ENCODE measurements around the gene VPS37B.
A peak's percentile ranks its signal among the peaks of the same experiment; 100 is the strongest.

VPS37B gene

GRCh38 chr12:122838841-122839240, 57.1 kb downstream of the VPS37B start:
- DNase-seq (ENCODE audit: extremely low spot score), result no peak
- CTCF ChIA-PET, result no interaction called here
- no peak for TF ChIP-seq CTCF (IDR thresholded peaks at IDR 0.05; ENCODE audit: control extremely low read depth, extremely low read depth, low read depth, missing control alignments)
- POLR2A ChIA-PET, result no interaction called here

- POLR2A ChIA-PET, result no interaction called here
- TF ChIP-seq CTCF (IDR thresholded peaks at IDR 0.05; ENCODE audit: control extremely low read depth, extremely low read depth, low read depth, missing control alignments), result no peak
- no peak for DNase-seq (ENCODE audit: extremely low spot score)
- CTCF ChIA-PET, result no interaction called here
Observed at GRCh38 chr12:122837306-122838265, 58.3 kb downstream of the VPS37B start.

GRCh38 chr12:122836027-122836921, 59.6 kb downstream of the VPS37B start:
- CTCF ChIA-PET, result interaction anchor here (0.6 to 1.5 kb wide), 4 partner anchors 25 to 596 kb away, joined by 3 to 6 read pairs (median 4); no protein-coding TSS in a partner anchor
- peak; percentile 75 for DNase-seq (ENCODE audit: extremely low spot score)
- TF ChIP-seq CTCF (IDR thresholded peaks at IDR 0.05; ENCODE audit: control extremely low read depth, extremely low read depth, low read depth, missing control alignments), result no peak
- POLR2A ChIA-PET, result no interaction called here

GRCh38 chr12:122835750-122836026, 60.2 kb downstream of the VPS37B start:
- peak; percentile 13 for TF ChIP-seq CTCF (IDR thresholded peaks at IDR 0.05; ENCODE audit: control extremely low read depth, extremely low read depth, low read depth, missing control alignments)
- DNase-seq (ENCODE audit: extremely low spot score), result peak; percentile 77
- POLR2A ChIA-PET, result no interaction called here
- CTCF ChIA-PET, result interaction anchor here (1.2 to 1.5 kb wide), 3 partner anchors 25 to 45 kb away, joined by 3 to 6 read pairs (median 6); no protein-coding TSS in a partner anchor

GRCh38 chr12:122834921-122835749, 60.8 kb downstream of the VPS37B start, which contains the start of gene HIP1R:
HIP1R (plus strand) TSS chr12:122835457; CDS start chr12:122835551, 94 bp downstream.
- POLR2A ChIA-PET, result interaction anchor here (0.5 kb wide), 1 partner anchor 669 kb away, joined by 5 read pairs; no protein-coding TSS in a partner anchor
- CTCF ChIA-PET, result interaction anchor here (1.2 to 1.5 kb wide), 3 partner anchors 41 to 42 kb away, joined by 4 to 6 read pairs (median 4); no protein-coding TSS in a partner anchor
- peak; percentile 83 for DNase-seq (ENCODE audit: extremely low spot score)
- TF ChIP-seq CTCF (IDR thresholded peaks at IDR 0.05; ENCODE audit: control extremely low read depth, extremely low read depth, low read depth, missing control alignments), result no peak

All from GM10248 (cell line).